ENCODE data around the gene KIF17. TPM values are rescaled to one million over a fixed set of nuclear protein-coding genes. Genes with fewer than 3 reads are reported as not detected.

KIF17 gene
- total RNA-seq, 4 donors from 2014 or later, result 0.27 to 21.1 (median 0.79) TPM; not detected in 1

DNA sequence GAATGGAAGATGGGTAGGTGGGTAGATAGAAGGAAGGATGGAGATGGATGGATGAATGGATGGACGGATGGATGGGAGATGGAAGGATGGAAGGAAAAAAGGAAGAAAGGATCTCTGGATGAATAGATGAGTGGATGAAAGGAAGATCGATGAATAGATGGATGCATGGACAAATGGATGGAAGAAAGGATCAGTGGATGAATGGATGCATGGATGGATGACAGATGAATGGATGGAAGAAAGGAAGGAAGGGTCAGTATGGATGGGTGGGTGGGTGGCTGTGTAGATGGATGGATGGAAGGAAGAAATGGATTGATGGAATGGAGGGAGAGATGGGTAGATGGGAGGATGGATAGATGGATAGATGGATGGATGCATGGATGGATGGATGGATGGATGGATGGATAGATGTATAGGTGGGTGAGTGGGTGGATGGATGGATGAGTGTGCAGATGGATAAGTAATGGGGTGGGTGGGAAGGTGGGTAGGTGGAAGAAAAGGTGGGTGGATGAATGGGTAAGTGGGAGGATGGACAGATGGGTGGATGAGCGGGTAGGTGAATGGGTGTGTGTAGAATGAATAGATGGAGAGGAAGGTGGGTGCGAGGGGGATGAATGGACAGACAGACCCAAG lies 14.6 kb downstream of the KIF17 start:
- no peak overlapping the region for H3K27ac ChIP-seq
- H3K4me1 ChIP-seq, result no peaks in the 10 kb centered on the region
- no peaks in the 10 kb centered on the region for H3K9me3 ChIP-seq
- no peak for DNase-seq
- H3K27me3 ChIP-seq, result no peaks in the 10 kb centered on the region
- in situ Hi-C loops (cut with MboI; ENCODE audit: low pct_ligation_motif_present in 1 of 4, low pct_unique_long_range_greater_than_20kb in 1 of 4, low sequenced_read_pairs in 3 of 4), result no loop called here
- no peak overlapping the region for H3K4me3 ChIP-seq
- TF ChIP-seq POLR2AphosphoS5 (IDR thresholded peaks at IDR 0.05) (no peak), EP300 (IDR thresholded peaks at IDR 0.05; ENCODE audit: low read depth) (no peak), POLR2A (IDR thresholded peaks at IDR 0.05) (no peak)
- TF ChIP-seq, protein P1, sequence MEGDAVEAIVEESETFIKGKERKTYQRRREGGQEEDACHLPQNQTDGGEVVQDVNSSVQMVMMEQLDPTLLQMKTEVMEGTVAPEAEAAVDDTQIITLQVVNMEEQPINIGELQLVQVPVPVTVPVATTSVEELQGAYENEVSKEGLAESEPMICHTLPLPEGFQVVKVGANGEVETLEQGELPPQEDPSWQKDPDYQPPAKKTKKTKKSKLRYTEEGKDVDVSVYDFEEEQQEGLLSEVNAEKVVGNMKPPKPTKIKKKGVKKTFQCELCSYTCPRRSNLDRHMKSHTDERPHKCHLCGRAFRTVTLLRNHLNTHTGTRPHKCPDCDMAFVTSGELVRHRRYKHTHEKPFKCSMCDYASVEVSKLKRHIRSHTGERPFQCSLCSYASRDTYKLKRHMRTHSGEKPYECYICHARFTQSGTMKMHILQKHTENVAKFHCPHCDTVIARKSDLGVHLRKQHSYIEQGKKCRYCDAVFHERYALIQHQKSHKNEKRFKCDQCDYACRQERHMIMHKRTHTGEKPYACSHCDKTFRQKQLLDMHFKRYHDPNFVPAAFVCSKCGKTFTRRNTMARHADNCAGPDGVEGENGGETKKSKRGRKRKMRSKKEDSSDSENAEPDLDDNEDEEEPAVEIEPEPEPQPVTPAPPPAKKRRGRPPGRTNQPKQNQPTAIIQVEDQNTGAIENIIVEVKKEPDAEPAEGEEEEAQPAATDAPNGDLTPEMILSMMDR (IDR thresholded peaks at IDR 0.05), result no peak
- WGBS, 2 donors (ENCODE audit: low coverage in 1 of 2), result 81 to 97% methylated on average over 4 of the region's 4 CpGs
- intact Hi-C loops (cut with DNase I; ENCODE audit: low total_unique reads), result no loop called here
- H3K36me3 ChIP-seq, result no peaks in the 10 kb centered on the region

DNA sequence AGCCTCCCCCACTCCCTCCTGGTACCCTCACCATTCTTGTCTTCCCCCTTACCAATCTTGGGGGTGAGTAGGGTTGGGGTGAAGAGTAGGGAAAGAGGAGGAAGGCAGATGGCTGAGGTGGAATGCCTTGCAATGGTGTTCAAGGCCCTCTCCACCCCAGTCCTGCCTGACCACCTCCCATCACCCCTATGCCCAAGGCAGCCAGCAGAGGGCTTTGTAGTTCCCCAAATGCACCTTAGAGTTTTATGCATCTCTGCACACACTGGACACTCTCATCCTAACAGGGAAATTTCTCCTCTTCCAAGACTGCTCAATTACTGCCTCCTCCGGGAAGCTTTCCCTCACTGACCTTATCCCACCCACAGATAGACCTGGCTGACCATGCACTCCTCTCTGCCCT lies 15.4 kb downstream of the KIF17 start:
- no peak for TF ChIP-seq POLR2A (IDR thresholded peaks at IDR 0.05)
- no peak for TF ChIP-seq EP300 (IDR thresholded peaks at IDR 0.05; ENCODE audit: low read depth)
- TF ChIP-seq, protein P1 (IDR thresholded peaks at IDR 0.05), result no peak
- TF ChIP-seq POLR2AphosphoS5 (IDR thresholded peaks at IDR 0.05), result no peak
- Histone ChIP-seq H3K27me3 (no peaks in the 10 kb centered on the region), H3K4me3 (no peak overlapping the region), H3K36me3 (no peaks in the 10 kb centered on the region), H3K9me3 (no peaks in the 10 kb centered on the region), H3K4me1 (no peaks in the 10 kb centered on the region), H3K27ac (no peak overlapping the region)
- intact Hi-C loops (cut with DNase I; ENCODE audit: low total_unique reads) (no loop called here), in situ Hi-C loops (cut with MboI; ENCODE audit: low pct_ligation_motif_present in 1 of 4, low pct_unique_long_range_greater_than_20kb in 1 of 4, low sequenced_read_pairs in 3 of 4) (no loop called here)
- 89% methylated on average over 1 of the region's 1 CpG; no CpG with 5 or more reads in 1 of the 2 donors for WGBS, 2 donors (ENCODE audit: low coverage in 1 of 2)
- no peak for DNase-seq

DNA sequence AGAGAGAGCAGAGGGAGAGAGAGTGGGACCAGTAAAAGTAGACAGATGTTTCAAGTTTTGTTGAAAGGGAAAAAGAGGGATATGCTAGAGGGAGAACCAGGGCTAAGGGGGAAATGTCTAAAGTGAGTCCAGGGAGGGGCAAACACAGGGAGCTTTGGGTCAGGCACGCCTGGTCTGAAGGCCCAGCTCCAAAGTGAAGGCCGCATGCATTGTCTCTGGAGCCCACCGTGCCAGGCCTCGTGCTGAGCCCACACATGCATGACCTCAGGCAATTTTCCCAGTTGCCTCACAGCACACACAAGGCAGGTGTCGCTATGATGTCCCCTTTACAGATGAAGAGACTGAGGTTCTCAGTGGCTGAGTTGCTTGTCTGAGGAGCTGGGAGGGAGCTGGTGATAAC lies 16.0 kb downstream of the KIF17 start:
- no peak for DNase-seq
- Histone ChIP-seq H3K27me3 (no peaks in the 10 kb centered on the region), H3K36me3 (no peaks in the 10 kb centered on the region), H3K27ac (no peak overlapping the region), H3K4me3 (no peak overlapping the region), H3K4me1 (peaks cover 0 to 5% (median 2%) of the 10 kb centered on the region in 4 donors), H3K9me3 (no peaks in the 10 kb centered on the region)
- WGBS, 2 donors (ENCODE audit: low coverage in 1 of 2), result 83 to 87% methylated on average over 2 to 5 of the region's 5 CpGs
- TF ChIP-seq POLR2A (IDR thresholded peaks at IDR 0.05) (no peak), EP300 (IDR thresholded peaks at IDR 0.05; ENCODE audit: low read depth) (no peak), POLR2AphosphoS5 (IDR thresholded peaks at IDR 0.05) (no peak)
- TF ChIP-seq, protein P1 (IDR thresholded peaks at IDR 0.05), result no peak
- intact Hi-C loops (cut with DNase I; ENCODE audit: low total_unique reads), result no loop called here
- in situ Hi-C loops (cut with MboI; ENCODE audit: low pct_ligation_motif_present in 1 of 4, low pct_unique_long_range_greater_than_20kb in 1 of 4, low sequenced_read_pairs in 3 of 4), result no loop called here

DNA sequence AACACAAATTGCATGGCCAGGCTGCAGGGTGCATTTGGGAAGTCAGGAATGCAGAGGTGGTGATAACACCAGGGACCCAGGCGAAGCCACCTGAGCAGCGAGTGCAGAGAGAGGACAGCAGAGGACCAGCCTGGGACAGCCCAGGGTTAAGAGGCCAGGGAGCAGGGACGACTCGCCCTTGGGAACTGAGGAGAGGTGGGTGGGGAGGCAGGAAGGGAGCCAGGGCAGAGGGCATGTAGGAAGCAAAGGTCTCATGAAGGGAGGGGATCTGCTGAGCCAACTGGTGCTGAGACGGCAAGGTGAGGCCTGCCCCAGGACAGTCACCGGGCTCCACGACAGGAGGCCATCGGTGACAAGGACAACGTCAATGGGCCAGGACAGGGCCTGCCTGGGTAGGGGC lies 16.4 kb downstream of the KIF17 start:
- no peak overlapping the region for H3K4me3 ChIP-seq
- H3K27me3 ChIP-seq, result no peaks in the 10 kb centered on the region
- no peaks in the 10 kb centered on the region for H3K9me3 ChIP-seq
- no peaks in the 10 kb centered on the region for H3K36me3 ChIP-seq
- no peak for DNase-seq
- peaks cover 0 to 7% (median 2%) of the 10 kb centered on the region in 4 donors for H3K4me1 ChIP-seq
- WGBS, 2 donors (ENCODE audit: low coverage in 1 of 2), result 78 to 100% methylated on average over 2 to 9 of the region's 9 CpGs
- no peak for TF ChIP-seq POLR2A (IDR thresholded peaks at IDR 0.05)
- H3K27ac ChIP-seq, result no peak overlapping the region
- intact Hi-C loops (cut with DNase I; ENCODE audit: low total_unique reads), result no loop called here
- in situ Hi-C loops (cut with MboI; ENCODE audit: low pct_ligation_motif_present in 1 of 4, low pct_unique_long_range_greater_than_20kb in 1 of 4, low sequenced_read_pairs in 3 of 4), result no loop called here
